Nephron (organoid): ENCODE data around the gene ZC3H14.
A peak's percentile ranks its signal among the peaks of the same experiment; 100 is the strongest.

Experiments used
- H3K27ac Mint-ChIP-seq, 3 experiments: 2 replicates each; pipeline ENCODE4 v1.8.0; 2020; ENCODE audit warnings: mixed read lengths in 3 of 3, mild to moderate bottlenecking in 2 of 3, moderate library complexity in 1 of 3
- H3K27me3 Mint-ChIP-seq: 2 replicates; pipeline ENCODE4 v1.8.0; 2021; ENCODE audit warnings: low read depth, mild to moderate bottlenecking, moderate library complexity, mixed read lengths
- H3K36me3 Mint-ChIP-seq: 2 replicates; pipeline ENCODE4 v1.8.0; 2020; ENCODE audit warnings: low read depth, mixed read lengths
- H3K4me1 Mint-ChIP-seq: 2 replicates; pipeline ENCODE4 v1.8.0; 2020; ENCODE audit warnings: mixed read lengths
- H3K4me3 Mint-ChIP-seq, 3 experiments: 2 replicates each; pipeline ENCODE4 v1.8.0; 2020; ENCODE audit warnings: mild to moderate bottlenecking in 3 of 3, mixed read lengths in 3 of 3, moderate library complexity in 2 of 3
- H3K9me3 Mint-ChIP-seq: 2 replicates; pipeline ENCODE4 v1.8.0; 2020; ENCODE audit warnings: mixed read lengths
- CTCF ChIP-seq, 3 experiments: fragments of 200-600 bp; sonication (generic); IDR thresholded peaks; one replicate each; pipeline ENCODE4 v1.5.0; 2021; ENCODE audit warnings: antibody characterized with exemption in 3 of 3; ENCODE audit not compliant: unreplicated experiment in 3 of 3

ZC3H14 gene

GRCh38 chr14:88554457-88555286 lies 8.2 kb upstream of the ZC3H14 start, which contains the start of gene PTPN21:
Gene PTPN21, minus strand, starts transcription at chr14:88555007. Its CDS starts 4,590 bp downstream, at chr14:88550417.
- Mint-ChIP-seq H3K4me3 (peak within 1 kb of the TSS; percentile 94 to 98 (median 95)), H3K27ac (peak within 1 kb of the TSS; percentile 88 to 99 (median 99)), H3K27me3 (peaks cover 4% of the 10 kb centered on the region), H3K9me3 (no peaks in the 10 kb centered on the region), H3K36me3 (peaks cover 5% of the 10 kb centered on the region), H3K4me1 (peaks cover 41% of the 10 kb centered on the region)
- no peak for TF ChIP-seq CTCF (IDR thresholded peaks at IDR 0.05; ENCODE audit: unreplicated experiment in 3 of 3)

- Mint-ChIP-seq H3K36me3 (no peaks in the 10 kb centered on the region), H3K4me3 (peak overlapping the region; percentile 62 to 86 (median 82)), H3K27me3 (peaks cover 4% of the 10 kb centered on the region), H3K4me1 (peaks cover 45% of the 10 kb centered on the region), H3K27ac (peak overlapping the region; percentile 52 to 92 (median 82)), H3K9me3 (no peaks in the 10 kb centered on the region)
- no peak for TF ChIP-seq CTCF (IDR thresholded peaks at IDR 0.05; ENCODE audit: unreplicated experiment in 3 of 3)
These were observed 6.3 kb upstream of the ZC3H14 start for GRCh38 chr14:88556581-88556980.

GRCh38 chr14:88559852-88560251 lies 3.0 kb upstream of the ZC3H14 start:
- Mint-ChIP-seq H3K4me3 (peak overlapping the region; percentile 8 to 49 (median 34)), H3K9me3 (no peaks in the 10 kb centered on the region), H3K36me3 (no peaks in the 10 kb centered on the region), H3K27me3 (peaks cover 8% of the 10 kb centered on the region), H3K4me1 (peaks cover 50% of the 10 kb centered on the region), H3K27ac (peak overlapping the region; percentile 23 to 71 (median 31))
- peak; percentile 49 to 50 (median 50) for TF ChIP-seq CTCF (IDR thresholded peaks at IDR 0.05; ENCODE audit: unreplicated experiment in 3 of 3)

- Mint-ChIP-seq H3K36me3 (no peaks in the 10 kb centered on the region), H3K4me1 (peaks cover 29% of the 10 kb centered on the region), H3K9me3 (no peaks in the 10 kb centered on the region), H3K27ac (peak overlapping the region; percentile 80 to 91 (median 80)), H3K4me3 (peak overlapping the region; percentile 92 to 97 (median 94)), H3K27me3 (peaks cover 4% of the 10 kb centered on the region)
- no peak for TF ChIP-seq CTCF (IDR thresholded peaks at IDR 0.05; ENCODE audit: unreplicated experiment in 3 of 3)
These were observed 356 bp upstream of the ZC3H14 start for GRCh38 chr14:88562532-88562830.

- Mint-ChIP-seq H3K36me3 (peaks cover 12% of the 10 kb centered on the region), H3K27me3 (peaks cover 4% of the 10 kb centered on the region), H3K9me3 (no peaks in the 10 kb centered on the region), H3K4me1 (peaks cover 29% of the 10 kb centered on the region), H3K27ac (peak overlapping the region; percentile 80 to 99 (median 91)), H3K4me3 (peak overlapping the region; percentile 92 to 97 (median 94))
- TF ChIP-seq CTCF (IDR thresholded peaks at IDR 0.05; ENCODE audit: unreplicated experiment in 3 of 3): no peak
These were observed 1.0 kb downstream of the ZC3H14 start for GRCh38 chr14:88563845-88564244.

GRCh38 chr14:88565427-88565826 lies 2.6 kb downstream of the ZC3H14 start:
- Mint-ChIP-seq H3K27ac (no peak overlapping the region), H3K4me3 (peak overlapping the region; percentile 55 to 72 (median 69)), H3K9me3 (no peaks in the 10 kb centered on the region), H3K36me3 (peaks cover 28% of the 10 kb centered on the region), H3K27me3 (peaks cover 4% of the 10 kb centered on the region), H3K4me1 (peaks cover 23% of the 10 kb centered on the region)
- TF ChIP-seq CTCF (IDR thresholded peaks at IDR 0.05; ENCODE audit: unreplicated experiment in 3 of 3): no peak
